ENCODE results near the gene H2BK1.

Gene H2BK1

DNA sequence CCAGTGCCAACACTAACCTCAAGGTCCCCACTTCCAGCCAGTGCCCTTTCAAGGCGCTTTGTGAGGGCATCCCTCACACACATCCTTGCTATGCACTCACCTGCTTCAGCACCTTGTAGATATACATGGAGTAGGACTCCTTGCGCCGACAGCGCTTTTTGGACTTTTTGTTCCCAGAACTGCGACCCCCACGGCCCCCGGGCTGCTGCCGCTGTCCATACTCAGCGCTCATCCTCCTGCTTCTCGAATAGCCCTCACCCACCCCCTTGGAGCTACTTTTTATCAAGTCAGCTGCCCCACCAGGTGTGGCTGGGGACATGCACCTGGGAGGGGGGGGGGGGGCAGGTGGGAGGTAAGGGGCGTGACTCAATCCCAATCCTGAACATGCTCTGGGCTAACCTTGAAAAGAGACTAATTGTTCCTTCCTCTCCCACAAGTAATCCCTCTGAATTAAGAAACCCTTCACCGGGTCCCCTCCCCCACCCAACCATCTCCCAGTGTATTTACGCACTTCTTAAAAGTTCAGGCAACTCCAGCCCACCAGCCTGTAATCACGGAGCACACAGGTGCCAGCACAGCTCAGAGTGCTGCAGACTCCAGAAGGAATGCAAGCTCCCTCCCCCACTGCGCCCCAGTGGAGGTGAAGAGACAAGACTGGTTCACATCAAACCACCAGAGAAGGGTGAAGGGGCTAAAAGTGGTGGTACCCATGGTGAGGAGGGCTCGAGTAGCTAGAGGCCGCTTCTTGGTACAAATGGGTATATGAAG, at the start of gene H2BK1:
TSS of gene H2BK1 (minus strand) at position 402 of the 768 bp plus-strand sequence. CDS start at position 232, 170 bp downstream.
- DNase-seq = no peak

DNA sequence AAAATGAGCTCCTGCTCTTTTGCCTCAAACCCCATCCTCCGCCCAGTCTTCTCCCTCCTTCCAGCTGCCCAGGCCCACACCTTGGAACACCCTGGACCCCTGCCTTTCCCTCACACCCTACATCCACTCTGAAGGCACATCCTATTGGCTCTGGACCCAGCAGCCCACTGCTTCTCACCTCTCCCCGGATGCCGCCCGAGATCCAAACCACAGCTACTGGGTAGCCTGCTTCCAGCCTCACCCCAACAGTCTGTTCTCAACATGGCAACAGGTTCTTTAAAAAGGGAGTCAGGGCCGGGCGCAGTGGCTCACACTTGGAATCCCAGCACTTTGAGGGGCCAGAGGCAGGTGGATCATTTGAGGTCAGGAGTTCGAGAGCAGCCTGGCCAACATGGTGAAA, 47.7 kb upstream of the H2BK1 start:
- no peak for DNase-seq

DNA sequence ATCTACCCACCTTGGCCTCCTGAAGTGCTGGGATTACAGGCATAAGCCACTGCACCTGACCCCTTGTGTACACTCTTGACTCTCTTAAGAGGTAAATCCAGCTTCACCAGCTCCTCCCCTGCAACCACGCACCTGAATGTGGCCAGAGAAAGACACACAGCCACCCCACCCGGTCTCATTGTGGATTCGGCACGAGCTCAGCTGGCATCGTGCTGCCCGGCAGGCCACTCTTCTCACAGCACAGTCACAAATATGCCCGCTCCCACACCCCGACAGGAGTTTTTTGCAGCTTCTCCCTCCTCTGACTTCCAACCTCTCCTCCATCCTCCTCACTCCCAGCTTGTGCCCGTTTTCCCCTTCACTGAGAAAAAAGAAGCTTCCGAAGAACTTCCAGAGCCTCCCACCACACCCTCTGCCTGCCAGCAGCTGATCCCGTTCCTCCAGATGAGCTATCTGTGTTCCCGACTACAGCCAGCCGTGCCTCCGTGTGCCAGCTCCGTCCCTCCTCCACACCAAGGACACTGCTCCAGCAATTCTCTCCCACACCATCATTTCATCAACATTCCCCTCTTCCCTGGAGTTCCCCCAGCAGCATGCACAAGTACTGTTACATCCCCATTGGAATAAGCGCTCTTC, 46.2 kb upstream of the H2BK1 start:
- DNase-seq = no peak

DNA sequence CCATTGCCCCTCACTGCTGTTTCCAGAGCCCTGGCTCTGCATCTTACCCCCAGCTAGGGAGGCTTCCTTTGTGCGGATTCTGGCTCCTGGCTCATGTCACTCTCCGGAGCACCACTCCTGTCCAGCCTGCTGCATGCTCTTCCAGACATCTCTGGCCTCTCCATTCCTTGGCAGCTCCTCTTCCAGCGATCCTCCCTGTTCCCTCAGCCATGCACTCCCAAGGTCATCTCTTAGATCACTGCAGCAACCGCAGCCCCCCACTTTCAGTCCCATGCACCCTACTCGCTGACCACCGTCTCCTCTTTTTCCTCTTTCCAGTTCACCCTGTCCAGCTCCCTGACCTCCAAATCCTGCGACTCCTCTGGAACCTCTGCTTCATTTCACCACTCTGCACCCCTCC, 45.1 kb upstream of the H2BK1 start:
- DNase-seq = no peak

DNA sequence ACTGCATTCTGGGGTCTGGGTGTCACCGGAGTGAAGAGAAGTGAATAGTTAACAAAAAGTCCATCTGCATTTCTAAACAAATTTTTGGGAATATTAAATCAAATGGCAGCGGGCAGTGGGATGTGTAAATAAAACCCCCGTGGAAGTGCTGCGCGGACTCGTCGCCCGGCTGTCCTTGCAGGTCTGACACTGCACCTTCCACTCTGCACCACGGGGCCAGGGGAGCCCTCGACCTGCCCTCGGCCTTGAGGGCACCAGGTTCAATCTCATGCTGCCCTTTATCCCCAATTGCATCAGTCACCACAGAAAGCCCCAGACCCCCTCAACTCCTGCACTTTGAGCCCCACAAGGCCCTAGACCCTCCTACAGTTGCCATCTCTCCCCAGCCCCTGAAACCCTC, 44.6 kb upstream of the H2BK1 start:
- DNase-seq = no peak

DNA sequence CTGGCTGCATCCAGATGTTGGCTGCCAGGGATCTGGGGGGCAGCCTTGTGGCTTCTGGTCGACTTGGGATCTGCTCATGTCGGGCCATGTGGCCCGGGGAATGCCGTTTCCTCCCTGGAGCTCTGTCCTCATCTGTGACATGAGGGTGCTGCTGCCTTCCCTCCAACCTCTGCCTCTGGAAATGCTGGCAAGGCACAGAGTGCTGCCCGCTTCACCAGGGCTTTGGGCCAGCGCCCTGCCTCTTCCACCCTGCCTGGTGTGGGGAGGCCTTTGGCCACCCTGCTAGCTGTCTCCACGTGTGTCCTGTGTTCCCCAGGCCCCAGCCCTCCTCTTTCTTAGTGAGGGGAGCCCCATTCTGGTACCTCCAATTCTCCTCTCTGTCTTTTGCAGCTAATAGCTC, 44.0 kb upstream of the H2BK1 start:
- DNase-seq = no peak

DNA sequence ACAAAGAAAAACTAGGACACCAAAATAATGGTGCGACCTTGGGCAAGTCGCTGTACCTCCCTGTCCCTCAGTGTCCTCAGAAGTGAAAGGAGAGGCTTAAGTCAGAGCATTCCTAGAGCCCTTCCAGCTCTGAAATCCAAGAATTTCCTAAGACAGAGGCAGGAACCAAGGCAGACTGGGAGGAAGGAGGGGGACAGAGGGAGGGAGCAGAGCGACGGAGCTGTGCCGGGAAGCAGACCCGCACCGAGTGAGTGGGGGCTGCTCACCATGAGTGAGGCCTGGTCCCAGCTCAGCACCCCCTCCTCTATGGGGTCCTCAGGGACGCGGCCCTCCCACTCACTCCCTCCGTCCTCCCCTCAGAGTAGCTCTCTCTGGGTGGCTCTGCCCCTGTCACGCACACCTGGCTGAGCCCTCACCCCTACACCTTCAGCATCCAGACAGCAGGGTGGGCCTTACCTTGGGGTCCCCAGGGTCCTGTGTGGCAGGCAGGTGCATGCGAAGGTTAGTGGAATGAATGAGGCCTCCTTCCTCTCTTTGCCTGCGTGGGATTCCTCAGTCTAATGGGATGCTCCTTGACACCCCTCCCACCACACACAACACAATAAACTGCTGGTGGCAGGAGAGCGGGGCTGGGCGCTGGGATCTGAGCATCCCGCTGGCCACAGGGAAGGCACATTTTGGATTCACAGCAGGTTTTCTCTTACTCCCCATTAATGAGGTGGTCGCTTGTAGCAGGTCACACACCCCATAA, 42.8 kb upstream of the H2BK1 start:
- no peak for DNase-seq

DNA sequence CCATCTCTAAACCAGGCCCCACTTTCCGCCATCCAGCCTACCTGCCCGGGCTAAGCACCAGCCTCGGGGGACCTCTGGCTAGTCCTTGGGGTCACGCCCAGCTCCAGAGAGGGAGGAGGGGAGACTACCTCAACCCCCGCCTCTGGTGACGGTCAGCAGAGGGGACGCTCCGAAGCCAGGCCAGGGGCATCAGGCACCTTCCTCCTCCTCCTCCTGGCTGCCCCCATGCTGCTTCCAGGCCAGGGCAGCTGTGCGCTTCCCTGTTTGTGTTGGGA, 42.2 kb upstream of the H2BK1 start:
- DNase-seq = no peak

DNA sequence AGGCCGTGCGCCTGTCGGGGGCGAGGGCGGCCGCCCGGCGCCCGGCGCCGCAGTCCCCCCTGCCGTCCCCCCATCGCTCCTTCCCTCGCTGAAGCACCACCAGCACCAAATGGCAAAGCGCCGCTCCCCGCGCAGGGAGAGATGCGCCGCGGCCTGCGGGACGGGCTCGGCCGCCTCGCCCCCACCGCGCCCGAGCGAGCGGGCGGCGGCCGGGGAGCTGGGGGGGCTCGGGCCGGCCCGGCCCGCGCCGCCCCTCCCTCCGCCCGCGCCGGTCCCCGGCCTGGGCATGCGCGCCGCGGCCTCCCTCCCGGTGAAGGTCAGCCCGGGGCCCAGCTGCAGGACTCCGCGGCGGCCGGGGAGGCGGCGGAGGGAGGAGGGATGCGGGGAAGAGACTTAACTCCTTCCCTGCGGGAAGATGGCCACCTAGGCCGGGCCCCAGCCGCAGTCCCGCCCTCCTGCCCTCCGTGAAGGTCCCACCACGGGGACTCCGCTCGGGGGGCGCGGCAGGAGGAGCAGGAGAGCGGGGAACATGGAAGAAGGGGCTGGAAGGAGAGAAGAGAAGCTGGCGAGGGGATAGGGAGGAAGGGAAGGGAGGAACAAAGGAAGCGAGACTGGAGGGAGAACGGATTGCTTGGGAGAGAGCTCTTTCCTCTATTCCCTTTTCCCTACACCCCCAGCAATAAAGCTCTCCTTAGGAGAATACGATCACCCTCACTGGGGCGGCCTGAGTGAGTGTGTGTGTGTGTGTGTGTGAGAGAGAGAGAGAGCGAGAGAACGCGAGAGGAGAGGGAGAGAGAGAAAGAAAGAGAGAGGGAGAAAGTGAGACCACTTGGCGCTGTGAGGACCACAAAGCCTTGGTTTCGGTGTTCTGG, 41.6 kb upstream of the H2BK1 start:
- DNase-seq = peak; percentile 47

DNA sequence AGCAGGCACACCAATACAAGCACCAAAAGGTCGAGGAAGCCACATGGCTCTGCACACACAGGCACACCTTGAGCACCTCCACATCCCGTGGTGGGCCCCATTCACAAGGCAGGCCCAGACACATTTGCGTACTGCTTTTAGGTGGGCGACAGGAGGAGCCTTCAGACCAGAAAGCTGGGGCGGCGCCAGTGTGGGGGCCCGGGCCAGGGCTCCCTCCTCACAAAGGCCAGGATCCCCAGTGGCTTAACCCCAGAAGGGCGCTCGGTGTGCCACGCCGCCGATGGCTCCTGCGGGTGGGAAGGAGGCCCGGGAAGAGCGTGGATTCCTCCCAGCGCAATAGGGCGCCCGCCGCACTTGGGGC, 41.0 kb upstream of the H2BK1 start:
- DNase-seq = peak; percentile 23

DNA sequence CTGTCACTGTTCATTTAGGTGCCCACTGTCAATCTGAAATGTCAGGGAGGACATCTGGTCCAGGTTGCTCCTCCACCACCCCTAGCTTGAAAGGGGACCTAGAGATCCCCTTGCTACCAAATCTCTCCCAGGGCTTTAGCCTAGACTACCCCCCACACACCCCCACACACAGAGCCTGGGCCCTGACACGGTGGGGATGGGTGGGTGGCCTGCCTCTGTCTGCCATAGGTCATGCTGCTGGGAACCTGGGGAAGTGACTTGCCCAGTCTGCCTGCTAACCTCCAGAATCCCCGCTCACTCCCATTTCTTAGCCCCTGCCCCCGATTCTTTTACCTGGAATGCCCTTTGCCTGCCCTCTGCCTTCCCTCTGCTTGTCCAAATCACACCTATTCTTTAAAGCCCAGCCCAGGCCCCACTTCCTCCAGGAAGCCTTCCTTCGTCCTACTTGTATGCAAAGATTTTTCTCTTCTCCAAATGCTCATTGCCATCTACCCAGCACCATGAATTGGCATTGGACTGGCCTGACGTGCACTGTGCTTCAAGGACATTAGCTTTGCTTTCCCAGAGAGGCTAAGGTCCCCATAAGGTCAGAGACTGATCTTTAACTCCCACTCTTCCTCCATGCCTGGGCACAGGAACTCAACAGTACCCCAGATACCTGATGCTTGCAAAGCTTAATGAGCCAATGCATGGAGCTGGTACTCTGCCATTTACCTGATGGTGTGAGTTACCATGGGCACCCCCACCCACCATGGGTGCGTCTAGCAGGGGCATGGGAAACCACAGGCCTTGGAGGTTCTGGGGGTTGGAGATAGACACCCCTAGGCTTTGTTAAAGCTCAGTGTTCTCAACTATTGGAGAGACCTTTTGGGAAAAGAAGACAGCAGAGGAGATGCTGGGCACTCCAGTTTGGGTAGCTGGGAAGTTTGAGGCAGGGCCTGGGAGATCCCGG, 40.2 kb upstream of the H2BK1 start:
- DNase-seq = no peak

DNA sequence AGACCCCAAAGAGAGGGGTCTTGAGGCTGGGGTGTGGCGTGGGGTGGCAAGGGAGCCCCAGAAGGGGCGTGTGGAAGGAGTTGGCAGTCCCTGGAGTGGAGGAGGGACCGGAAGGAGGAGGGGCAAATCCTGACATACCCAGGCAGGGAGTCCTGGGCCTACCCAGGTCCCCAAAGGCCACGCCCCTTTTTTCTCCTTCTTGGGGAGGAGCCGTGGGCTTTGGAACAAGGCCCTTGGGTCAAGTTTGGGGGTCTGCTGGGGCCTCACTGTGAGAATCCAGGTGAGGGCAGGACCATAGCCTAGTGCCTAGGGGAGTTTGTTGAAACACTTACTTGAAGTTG, 39.4 kb upstream of the H2BK1 start:
- no peak for DNase-seq

DNA sequence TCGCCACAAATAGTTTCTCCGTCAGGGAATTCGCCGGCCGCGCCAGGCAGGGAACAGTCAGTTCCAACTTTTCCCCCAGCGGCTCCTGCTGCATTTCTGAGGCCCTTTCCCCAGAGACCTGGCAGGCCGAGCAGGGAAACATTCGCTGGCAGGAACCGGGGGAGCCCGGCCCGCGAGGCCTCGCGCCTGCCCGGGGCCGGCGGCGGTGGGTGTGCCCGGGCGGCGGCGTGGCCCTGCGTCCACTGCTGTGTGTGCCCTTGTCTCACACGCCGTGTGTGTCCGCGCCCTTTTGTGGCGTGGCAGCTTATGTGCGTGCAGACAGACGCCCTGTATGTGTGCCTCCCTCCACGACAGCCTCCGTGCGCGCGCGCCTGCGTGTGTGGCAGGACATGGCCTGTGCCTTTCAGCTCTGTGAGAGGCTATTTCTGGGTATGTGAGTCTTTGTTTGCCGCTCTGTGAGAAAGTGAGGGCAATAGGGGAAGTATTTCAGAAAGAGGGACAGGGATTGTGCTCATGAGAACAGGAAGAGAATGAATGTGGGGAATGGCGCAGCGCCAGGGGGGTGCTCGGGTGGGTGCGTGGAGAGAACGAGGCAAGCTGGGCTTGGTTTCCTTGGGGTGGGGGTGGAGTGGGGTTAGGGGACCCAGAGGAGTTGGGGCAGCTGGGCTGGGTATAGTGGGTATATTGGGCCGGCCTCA, 38.9 kb upstream of the H2BK1 start:
- DNase-seq = no peak

DNA sequence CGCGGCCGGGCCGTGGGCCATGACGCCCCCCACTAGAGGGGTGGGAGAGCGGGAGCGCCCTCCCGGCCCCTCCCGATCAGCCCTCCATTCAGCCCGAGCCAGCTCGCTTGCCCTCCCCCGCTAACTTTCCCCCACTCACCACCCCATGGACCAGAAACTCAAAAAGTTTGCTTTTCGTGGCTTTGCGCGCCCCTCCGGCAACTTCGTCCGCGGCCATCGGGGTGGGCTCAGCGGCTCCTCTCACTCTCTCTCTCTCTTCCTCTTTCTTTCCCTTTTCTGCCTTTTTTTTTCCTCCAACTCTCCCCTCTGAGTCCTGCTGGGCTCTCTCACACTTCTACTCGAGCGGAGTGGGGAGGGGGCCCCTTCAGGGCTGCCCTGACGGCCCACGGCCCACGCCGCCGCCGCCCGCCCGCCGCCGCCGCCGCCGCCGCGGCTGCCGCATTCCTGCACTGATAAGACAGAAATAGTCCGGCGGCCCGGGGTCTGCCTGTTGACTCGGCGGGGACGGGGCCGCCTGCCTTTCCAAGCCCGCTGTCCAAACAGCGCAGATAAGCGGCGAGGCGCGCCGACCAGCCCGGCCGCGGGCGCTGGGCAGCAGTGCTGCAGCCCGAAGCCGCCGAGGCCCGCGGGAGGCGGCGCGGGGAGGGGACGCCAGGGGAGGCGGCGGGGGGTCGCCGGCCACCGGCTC, 38.2 kb upstream of the H2BK1 start, which contains the start of gene SMARCD3:
TSS of gene SMARCD3 (minus strand) at position 349 of the 688 bp plus-strand sequence. CDS start at position 217, 132 bp downstream.
- peak; percentile 23 for DNase-seq

DNA sequence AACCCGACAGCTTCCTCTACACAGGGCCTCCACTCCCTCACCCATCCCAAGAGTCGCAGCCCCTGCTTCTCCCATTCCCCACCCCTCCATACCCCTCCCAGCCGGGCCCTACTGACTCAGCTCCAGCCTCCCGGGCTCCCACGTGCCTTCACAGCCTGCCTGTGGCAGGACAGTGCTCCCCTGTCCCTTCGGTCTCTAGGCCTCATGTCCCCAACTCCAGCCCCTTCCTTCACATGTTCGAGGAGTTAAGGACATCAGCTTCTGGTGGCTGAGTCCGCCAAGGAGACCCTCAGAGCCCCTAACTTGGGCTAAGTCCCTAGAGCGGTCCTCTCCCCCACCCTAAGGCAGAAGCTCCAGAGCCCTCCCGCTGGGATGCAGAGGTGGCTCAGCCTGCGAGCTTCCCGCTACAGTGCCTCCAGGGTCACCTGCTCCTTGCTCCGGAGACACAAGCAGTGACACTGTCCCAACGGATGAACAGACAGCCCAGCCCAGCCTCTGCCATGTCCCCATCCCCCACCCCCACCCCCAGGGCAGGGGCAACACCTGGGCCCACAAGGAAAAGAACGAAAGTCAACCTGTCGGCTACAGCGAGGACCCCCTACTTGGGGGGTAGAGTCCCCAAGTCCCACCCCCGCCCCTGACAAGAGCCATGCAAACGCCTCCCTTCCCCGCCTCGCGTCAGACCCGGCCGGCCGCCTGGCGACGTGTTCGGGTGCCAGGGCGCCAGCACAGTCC, 37.5 kb upstream of the H2BK1 start:
- DNase-seq = no peak

DNA sequence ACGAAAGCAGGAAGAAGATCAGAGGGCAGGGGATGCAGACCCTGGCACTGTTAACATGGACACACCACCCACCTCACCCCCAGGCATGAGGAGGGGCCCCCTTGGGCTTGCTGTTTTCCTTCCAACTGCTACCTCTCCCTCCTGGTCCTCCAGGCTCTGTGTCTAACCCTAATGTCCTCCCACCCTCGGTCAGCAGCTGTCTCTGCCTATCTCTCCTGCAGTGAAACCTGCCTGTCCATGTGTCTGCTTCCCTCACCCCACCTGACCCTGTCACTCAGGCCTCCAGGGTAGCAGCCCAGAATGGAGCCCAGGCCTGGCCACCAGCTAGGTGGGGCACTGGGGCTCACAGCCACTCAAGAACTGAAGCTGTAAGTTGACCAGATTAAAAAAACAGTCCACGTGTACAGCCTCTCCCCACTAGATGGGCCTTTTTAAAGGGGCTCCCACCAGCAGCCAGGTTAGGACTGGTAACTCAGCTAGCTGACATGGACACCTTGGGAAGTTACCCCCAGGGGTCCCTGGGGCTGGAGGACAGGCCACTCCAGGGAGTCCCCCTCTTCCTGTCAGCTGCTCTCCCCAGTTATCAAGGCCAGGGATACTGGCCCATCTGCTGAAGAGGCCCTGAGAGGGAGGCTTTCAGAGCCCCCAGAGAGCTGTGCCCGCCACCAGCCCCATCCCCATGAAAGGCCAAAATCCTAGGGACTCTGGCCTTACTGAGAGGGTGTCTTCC, 36.7 kb upstream of the H2BK1 start:
- DNase-seq = no peak

DNA sequence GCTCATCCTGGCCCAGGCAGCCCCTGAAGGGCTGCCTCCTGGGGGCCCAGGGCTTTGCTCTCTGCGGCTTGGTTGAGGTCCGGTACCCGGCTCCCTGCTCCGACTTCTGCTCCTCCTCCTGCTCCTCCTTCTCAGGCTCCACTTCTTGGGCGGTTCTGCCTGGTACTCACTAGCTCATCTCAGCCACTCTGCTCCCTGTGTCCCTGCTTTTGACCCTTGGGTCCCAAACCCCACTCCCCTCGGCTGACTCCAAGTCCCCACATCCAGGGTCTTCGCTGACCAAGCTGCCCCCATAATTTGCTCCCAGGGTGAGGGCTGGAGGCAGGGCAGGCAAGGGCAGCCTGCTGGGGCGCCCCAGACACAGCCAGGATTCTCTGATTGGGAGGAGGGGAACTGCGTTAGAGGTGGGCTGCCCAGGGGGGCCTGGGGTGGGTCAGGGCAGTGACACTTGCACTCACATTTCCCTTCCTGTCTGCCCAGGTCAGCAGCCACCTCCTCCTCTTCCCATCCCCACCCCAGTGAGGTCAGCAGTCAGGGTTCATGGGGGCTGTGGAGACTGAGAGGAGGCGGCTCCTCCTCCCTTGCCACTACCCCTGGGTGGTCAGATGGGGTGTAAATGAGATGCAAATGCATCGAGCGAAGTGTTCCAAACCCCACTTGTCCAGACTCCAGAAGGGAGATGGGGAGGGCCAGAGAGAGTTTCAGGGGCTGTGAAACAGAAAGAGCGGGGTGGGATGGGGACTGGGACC, 36.0 kb upstream of the H2BK1 start:
- DNase-seq = no peak

DNA sequence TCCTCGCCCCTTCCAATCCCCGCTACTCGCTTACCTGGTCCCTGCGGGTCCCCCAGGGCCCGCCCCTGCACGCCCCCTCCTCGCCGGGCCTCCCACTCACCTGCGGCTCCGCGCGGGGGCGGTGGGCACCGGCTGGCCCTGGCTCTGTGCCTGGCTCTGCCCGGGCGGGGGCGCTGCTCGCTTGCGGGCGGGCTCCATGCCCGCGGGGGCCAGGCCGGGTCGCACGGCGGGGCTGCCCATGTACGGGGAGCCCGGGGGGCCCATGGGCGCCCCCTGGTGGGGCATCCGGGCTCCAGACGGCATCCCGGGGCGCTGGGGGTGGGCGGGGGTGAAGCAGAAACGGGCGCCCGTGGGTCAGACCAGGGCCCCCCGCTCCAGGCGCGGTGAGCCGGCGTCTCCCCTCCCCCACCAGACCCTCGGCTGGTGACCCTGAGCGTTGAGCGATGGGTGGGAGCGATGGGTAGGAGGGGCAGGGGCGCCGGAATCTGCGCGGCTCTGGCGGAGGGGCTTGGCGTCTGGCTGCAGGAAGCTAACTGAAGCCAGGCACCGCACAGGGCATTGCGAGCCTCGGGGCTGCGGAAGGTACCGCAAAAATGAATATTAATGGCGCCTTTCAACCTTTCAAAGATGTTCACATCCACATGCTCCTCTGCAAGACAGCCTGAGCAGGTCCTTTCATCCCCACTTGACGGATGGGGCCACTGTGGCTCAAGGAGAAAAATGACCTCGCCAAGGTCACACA, 35.2 kb upstream of the H2BK1 start:
- DNase-seq = peak; percentile 57
